H9 (cell line): Measurements from ENCODE around the gene TXLNB. TPM values are rescaled to one million over a fixed set of nuclear protein-coding genes. Genes with fewer than 3 reads are reported as not detected.

Experiments used
- DNase-seq: peaks from one replicate; pipeline ENCODE4 v3.0.0-alpha.2; 2017
- H2AFZ ChIP-seq: one replicate; pipeline ENCODE4 v1.6.1; 2013; ENCODE audit warnings: mild to moderate bottlenecking, low read length, control low read depth, moderate library complexity
- H2AK5ac ChIP-seq: 2 replicates; pipeline ENCODE4 v1.6.1; 2013; ENCODE audit warnings: low read length, control low read depth, mixed read lengths; ENCODE audit not compliant: insufficient read length
- H2BK120ac ChIP-seq: one replicate; pipeline ENCODE4 v1.6.1; 2013; ENCODE audit warnings: low read depth, mild to moderate bottlenecking, low read length, control low read depth, inconsistent platforms; ENCODE audit not compliant: poor library complexity, severe bottlenecking
- H2BK12ac ChIP-seq: 2 replicates; pipeline ENCODE4 v1.6.1; 2013; ENCODE audit warnings: low read length, control low read depth, mixed read lengths, low read depth; ENCODE audit not compliant: insufficient read length
- H2BK15ac ChIP-seq: 2 replicates; pipeline ENCODE4 v1.6.1; 2013; ENCODE audit warnings: low read depth, low read length, control low read depth
- H2BK20ac ChIP-seq: one replicate; pipeline ENCODE4 v1.6.1; 2013; ENCODE audit warnings: low read depth, mild to moderate bottlenecking, low read length, control low read depth, inconsistent platforms; ENCODE audit not compliant: poor library complexity, severe bottlenecking
- H2BK5ac ChIP-seq: 2 replicates; pipeline ENCODE4 v1.6.1; 2013; ENCODE audit warnings: low read length, control low read depth, mixed read lengths; ENCODE audit not compliant: insufficient read length
- H3K14ac ChIP-seq: 2 replicates; pipeline ENCODE4 v1.6.1; 2013; ENCODE audit warnings: low read length, control low read depth; ENCODE audit not compliant: insufficient read depth
- H3K18ac ChIP-seq: 2 replicates; pipeline ENCODE4 v1.6.1; 2013; ENCODE audit warnings: low read depth, mild to moderate bottlenecking, mixed read lengths, low read length, control low read depth; ENCODE audit not compliant: insufficient read length
- H3K23ac ChIP-seq: 2 replicates; pipeline ENCODE4 v1.6.1; 2013; ENCODE audit warnings: low read length, control low read depth, mixed read lengths, low read depth; ENCODE audit not compliant: insufficient read length
- H3K23me2 ChIP-seq: 2 replicates; pipeline ENCODE4 v1.6.1; 2013; ENCODE audit warnings: low read depth, mild to moderate bottlenecking, mixed read lengths, low read length, control low read depth; ENCODE audit not compliant: insufficient read length, poor library complexity, severe bottlenecking
- H3K27ac ChIP-seq: 2 replicates; pipeline ENCODE4 v1.5.1; 2013; ENCODE audit warnings: low read length, control low read depth, mixed read lengths, low read depth; ENCODE audit not compliant: insufficient read length
- H3K27me3 ChIP-seq: 2 replicates; pipeline ENCODE4 v1.6.1; 2013; ENCODE audit warnings: low read length, control low read depth, inconsistent platforms; ENCODE audit not compliant: insufficient read depth
- H3K4ac ChIP-seq: 2 replicates; pipeline ENCODE4 v1.6.1; 2013; ENCODE audit warnings: low read depth, mild to moderate bottlenecking, control low read depth, inconsistent platforms, low read length, moderate library complexity
- H3K4me1 ChIP-seq: 2 replicates; pipeline ENCODE4 v1.6.1; 2013; ENCODE audit warnings: low read length, control low read depth, inconsistent platforms; ENCODE audit not compliant: insufficient read depth
- H3K4me2 ChIP-seq: 2 replicates; pipeline ENCODE4 v1.6.1; 2013; ENCODE audit warnings: low read length, control low read depth, mixed read lengths; ENCODE audit not compliant: insufficient read length, insufficient read depth
- H3K56ac ChIP-seq: 2 replicates; pipeline ENCODE4 v1.6.1; 2013; ENCODE audit warnings: low read depth, mild to moderate bottlenecking, mixed read lengths, low read length, control low read depth; ENCODE audit not compliant: insufficient read length
- H3K79me1 ChIP-seq: 2 replicates; pipeline ENCODE4 v1.6.1; 2013; ENCODE audit warnings: low read depth, mild to moderate bottlenecking, moderate library complexity, low read length, control low read depth, inconsistent platforms; ENCODE audit not compliant: insufficient read depth, poor library complexity, severe bottlenecking
- H3K79me2 ChIP-seq: 2 replicates; pipeline ENCODE4 v1.6.1; 2013; ENCODE audit warnings: low read length, control low read depth, inconsistent platforms; ENCODE audit not compliant: insufficient read depth
- H3K9ac ChIP-seq: 2 replicates; pipeline ENCODE4 v1.6.1; 2013; ENCODE audit warnings: low read length, control low read depth, mixed read lengths; ENCODE audit not compliant: insufficient read length; ENCODE audit errors: extremely low read depth
- H3K9me3 ChIP-seq: one replicate; pipeline ENCODE4 v1.6.1; 2013; ENCODE audit warnings: low read depth, low read length, inconsistent platforms; ENCODE audit not compliant: control insufficient read depth
- H3T11ph ChIP-seq: one replicate; pipeline ENCODE4 v1.6.1; 2013; ENCODE audit warnings: mild to moderate bottlenecking, low read length, control low read depth, inconsistent platforms
- H4K20me1 ChIP-seq: one replicate; pipeline ENCODE4 v1.6.1; 2013; ENCODE audit not compliant: control insufficient read depth, insufficient read length, insufficient read depth
- H4K5ac ChIP-seq: 2 replicates; pipeline ENCODE4 v1.6.1; 2013; ENCODE audit warnings: low read depth, mild to moderate bottlenecking, mixed read lengths, low read length, control low read depth; ENCODE audit not compliant: insufficient read length
- H4K8ac ChIP-seq: replicated peaks from 2 replicates; pipeline ENCODE4 v1.6.1; 2013; ENCODE audit warnings: low read length, control low read depth, mixed read lengths, low read depth; ENCODE audit not compliant: insufficient read length
- H4K91ac ChIP-seq: 2 replicates; pipeline ENCODE4 v1.6.1; 2013; ENCODE audit warnings: low read depth, mild to moderate bottlenecking, moderate library complexity, mixed read lengths, low read length, control low read depth; ENCODE audit not compliant: insufficient read length
- H3K27ac Mint-ChIP-seq, 3 experiments: 2 replicates in 2 of 3; 3 replicates in 1 of 3; pipeline ENCODE4 v1.8.0; 2020 to 2021; ENCODE audit warnings: mixed read lengths in 3 of 3, mild to moderate bottlenecking in 1 of 3, moderate library complexity in 1 of 3
- H3K27me3 Mint-ChIP-seq: 2 replicates; pipeline ENCODE4 v1.8.0; 2021; ENCODE audit warnings: low read depth, mild to moderate bottlenecking, moderate library complexity, mixed read lengths
- H3K36me3 Mint-ChIP-seq, 3 experiments: 2 replicates in 2 of 3; 3 replicates in 1 of 3; pipeline ENCODE4 v1.8.0; 2020 to 2021; ENCODE audit warnings: low read depth in 3 of 3, mixed read lengths in 3 of 3; ENCODE audit not compliant: insufficient read depth in 1 of 3
- H3K4me1 Mint-ChIP-seq, 2 experiments: 2 replicates each; pipeline ENCODE4 v1.8.0; 2020; ENCODE audit warnings: mixed read lengths in 2 of 2
- H3K4me3 Mint-ChIP-seq, 2 experiments: 2 replicates in 1 of 2; 3 replicates in 1 of 2; pipeline ENCODE4 v1.8.0; 2020 to 2021; ENCODE audit warnings: mild to moderate bottlenecking in 2 of 2, mixed read lengths in 2 of 2, moderate library complexity in 1 of 2
- H3K9me3 Mint-ChIP-seq, 2 experiments: 2 replicates in 1 of 2; 3 replicates in 1 of 2; pipeline ENCODE4 v1.8.0; 2020; ENCODE audit warnings: mild to moderate bottlenecking in 2 of 2, mixed read lengths in 2 of 2, moderate library complexity in 1 of 2
- CTCF ChIP-seq: fragments of 200-600 bp; sonication (generic); conservative IDR thresholded peaks from 3 replicates; pipeline ENCODE4 v1.8.0; 2021; ENCODE audit warnings: antibody characterized with exemption, mild to moderate bottlenecking
- WGBS: extraction: QIAGEN DNeasy Blood & Tissue Kit; methylation state at CpG from one replicate; pipeline ENCODE4 v1.1.7; 2013; ENCODE audit warnings: missing lambda C conversion rate, low lambda C conversion rate, mixed read lengths; ENCODE audit not compliant: insufficient read length; ENCODE audit errors: extremely low coverage; 5-methylcytosine and 5-hydroxymethylcytosine counted together
- total RNA-seq: library from RNA; stranded (reverse); gene quantifications from 2 replicates; pipeline ENCODE4 v1.2.1, GENCODE V29; 2021

TXLNB gene
- total RNA-seq, 1 experiment from 2014 or later: 0.04 TPM

GRCh38 chr6:139334806-139335446 is 43.1 kb upstream of the TXLNB start:
- Histone ChIP-seq H3K23me2 (no peaks in the 10 kb centered on the region), H3K79me1 (no peaks in the 10 kb centered on the region), H3K79me2 (no peaks in the 10 kb centered on the region), H4K20me1 (no peaks in the 10 kb centered on the region), H4K91ac (no peak overlapping the region), H2BK120ac (no peak overlapping the region), H3K14ac (no peak overlapping the region), H3T11ph (no peak overlapping the region), H2AFZ (no peak overlapping the region), H2BK20ac (no peak overlapping the region), H3K4ac (no peak overlapping the region), H3K4me1 (no peaks in the 10 kb centered on the region), H2BK5ac (no peak overlapping the region), H4K5ac (no peak overlapping the region), H3K9ac (no peak overlapping the region), H3K56ac (no peak overlapping the region), H3K18ac (no peak overlapping the region), H4K8ac (no peak overlapping the region), H2AK5ac (no peak overlapping the region), H3K27me3 (no peaks in the 10 kb centered on the region), H2BK15ac (no peak overlapping the region), H3K4me2 (no peak overlapping the region), H3K9me3 (no peaks in the 10 kb centered on the region), H3K27ac (no peak overlapping the region), H3K23ac (no peak overlapping the region), H2BK12ac (no peak overlapping the region)
- no peaks in the 10 kb centered on the region for H3K36me3 Mint-ChIP-seq
- TF ChIP-seq CTCF: no peak
- no CpG with 5 or more reads among the region's 5 CpGs for WGBS
- no peak for DNase-seq
- peaks cover 5 to 9% of the 10 kb centered on the region in 2 experiments for H3K4me1 Mint-ChIP-seq
- H3K4me3 Mint-ChIP-seq: no peak overlapping the region
- no peaks in the 10 kb centered on the region for H3K9me3 Mint-ChIP-seq
- no peaks in the 10 kb centered on the region for H3K27me3 Mint-ChIP-seq
- no peak overlapping the region for H3K27ac Mint-ChIP-seq
